Measurements from ENCODE around the gene MED17. TPM values are rescaled to one million over a fixed set of nuclear protein-coding genes. Genes with fewer than 3 reads are reported as not detected.
A peak's percentile ranks its signal among the peaks of the same experiment; 100 is the strongest.

Gene MED17
- total RNA-seq, 1 donor from 2014 or later = 51.4 TPM

- peak; percentile 25 for TF ChIP-seq CTCF (IDR thresholded peaks at IDR 0.05; ENCODE audit: insufficient read depth, low read length, poor library complexity, severe bottlenecking)
- Histone ChIP-seq H3K4me3 (ENCODE audit: low read depth, low read length) (peak overlapping the region; percentile 39), H3K27me3 (ENCODE audit: control insufficient read depth, insufficient read depth, low read length) (no peaks in the 10 kb centered on the region), H3K36me3 (ENCODE audit: control insufficient read depth, insufficient read depth, low read length) (no peaks in the 10 kb centered on the region)
- DNase-seq (ENCODE audit: low read depth) = no peak
These were observed 65.9 kb downstream of the MED17 start for GRCh38 chr11:93849751-93850593.

GRCh38 chr11:93850594-93851018, 66.5 kb downstream of the MED17 start, which contains the start of gene VSTM5:
Gene VSTM5, minus strand, starts transcription at chr11:93850618. Its CDS starts 116 bp downstream, at chr11:93850502.
- H3K36me3 ChIP-seq (ENCODE audit: control insufficient read depth, insufficient read depth, low read length) = no peaks in the 10 kb centered on the region
- H3K27me3 ChIP-seq (ENCODE audit: control insufficient read depth, insufficient read depth, low read length) = no peaks in the 10 kb centered on the region
- TF ChIP-seq CTCF (IDR thresholded peaks at IDR 0.05; ENCODE audit: insufficient read depth, low read length, poor library complexity, severe bottlenecking) = no peak
- no peak for DNase-seq (ENCODE audit: low read depth)
- peak within 1 kb of the TSS; percentile 39 for H3K4me3 ChIP-seq (ENCODE audit: low read depth, low read length)

- Histone ChIP-seq H3K36me3 (ENCODE audit: control insufficient read depth, insufficient read depth, low read length) (no peaks in the 10 kb centered on the region), H3K27me3 (ENCODE audit: control insufficient read depth, insufficient read depth, low read length) (no peaks in the 10 kb centered on the region), H3K4me3 (ENCODE audit: low read depth, low read length) (no peak overlapping the region)
- TF ChIP-seq CTCF (IDR thresholded peaks at IDR 0.05; ENCODE audit: insufficient read depth, low read length, poor library complexity, severe bottlenecking) = no peak
- DNase-seq (ENCODE audit: low read depth) = no peak
These were observed 68.2 kb downstream of the MED17 start for GRCh38 chr11:93852242-93852641.

- no peaks in the 10 kb centered on the region for H3K27me3 ChIP-seq (ENCODE audit: control insufficient read depth, insufficient read depth, low read length)
- no peak for DNase-seq (ENCODE audit: low read depth)
- no peaks in the 10 kb centered on the region for H3K36me3 ChIP-seq (ENCODE audit: control insufficient read depth, insufficient read depth, low read length)
- H3K4me3 ChIP-seq (ENCODE audit: low read depth, low read length) = no peak overlapping the region
- TF ChIP-seq CTCF (IDR thresholded peaks at IDR 0.05; ENCODE audit: insufficient read depth, low read length, poor library complexity, severe bottlenecking) = no peak
These were observed 73.5 kb downstream of the MED17 start for GRCh38 chr11:93857413-93858120.

GRCh38 chr11:93858121-93858775, 74.2 kb downstream of the MED17 start:
- no peak for DNase-seq (ENCODE audit: low read depth)
- no peak for TF ChIP-seq CTCF (IDR thresholded peaks at IDR 0.05; ENCODE audit: insufficient read depth, low read length, poor library complexity, severe bottlenecking)

More at GRCh38 chr11:93858121-93858775, 74.2 kb downstream of the MED17 start:
- Histone ChIP-seq H3K36me3 (ENCODE audit: control insufficient read depth, insufficient read depth, low read length) (no peaks in the 10 kb centered on the region), H3K27me3 (ENCODE audit: control insufficient read depth, insufficient read depth, low read length) (no peaks in the 10 kb centered on the region), H3K4me3 (ENCODE audit: low read depth, low read length) (no peak overlapping the region)

All from kidney epithelial cell (primary cell).